ENCODE results near the gene PPP1R13L.
A peak's percentile ranks its signal among the peaks of the same experiment; 100 is the strongest.
"Not testable (repeated sequence)": the region's sequence is repeated elsewhere in the genome, so short reads cannot be mapped to it uniquely, and the experiment has no call there.

Gene PPP1R13L

GRCh38 chr19:45342911-45343310, 62.0 kb downstream of the PPP1R13L start:
- no peak for DNase-seq

GRCh38 chr19:45340899-45341453, 63.9 kb downstream of the PPP1R13L start:
- DNase-seq, result no peak

- DNase-seq, result peak; percentile 64
Measured at GRCh38 chr19:45340232-45340898, 64.5 kb downstream of the PPP1R13L start, which contains the start of gene KLC3. Gene KLC3 (plus strand): TSS chr19:45340750. CDS start chr19:45345542, 4,792 bp downstream.

GRCh38 chr19:45339629-45340028, 65.2 kb downstream of the PPP1R13L start:
- no peak for DNase-seq

- DNase-seq, result no peak
Measured at GRCh38 chr19:45336696-45337251, 68.1 kb downstream of the PPP1R13L start.

GRCh38 chr19:45334881-45335280, 70.0 kb downstream of the PPP1R13L start:
- not testable (repeated sequence) for DNase-seq

- DNase-seq, result no peak
Measured at GRCh38 chr19:45333609-45334303, 71.1 kb downstream of the PPP1R13L start.

- DNase-seq, result no peak
Measured at GRCh38 chr19:45331411-45331810, 73.5 kb downstream of the PPP1R13L start.
